ENCODE results near the gene HPCAL4.

The HPCAL4 gene

DNA sequence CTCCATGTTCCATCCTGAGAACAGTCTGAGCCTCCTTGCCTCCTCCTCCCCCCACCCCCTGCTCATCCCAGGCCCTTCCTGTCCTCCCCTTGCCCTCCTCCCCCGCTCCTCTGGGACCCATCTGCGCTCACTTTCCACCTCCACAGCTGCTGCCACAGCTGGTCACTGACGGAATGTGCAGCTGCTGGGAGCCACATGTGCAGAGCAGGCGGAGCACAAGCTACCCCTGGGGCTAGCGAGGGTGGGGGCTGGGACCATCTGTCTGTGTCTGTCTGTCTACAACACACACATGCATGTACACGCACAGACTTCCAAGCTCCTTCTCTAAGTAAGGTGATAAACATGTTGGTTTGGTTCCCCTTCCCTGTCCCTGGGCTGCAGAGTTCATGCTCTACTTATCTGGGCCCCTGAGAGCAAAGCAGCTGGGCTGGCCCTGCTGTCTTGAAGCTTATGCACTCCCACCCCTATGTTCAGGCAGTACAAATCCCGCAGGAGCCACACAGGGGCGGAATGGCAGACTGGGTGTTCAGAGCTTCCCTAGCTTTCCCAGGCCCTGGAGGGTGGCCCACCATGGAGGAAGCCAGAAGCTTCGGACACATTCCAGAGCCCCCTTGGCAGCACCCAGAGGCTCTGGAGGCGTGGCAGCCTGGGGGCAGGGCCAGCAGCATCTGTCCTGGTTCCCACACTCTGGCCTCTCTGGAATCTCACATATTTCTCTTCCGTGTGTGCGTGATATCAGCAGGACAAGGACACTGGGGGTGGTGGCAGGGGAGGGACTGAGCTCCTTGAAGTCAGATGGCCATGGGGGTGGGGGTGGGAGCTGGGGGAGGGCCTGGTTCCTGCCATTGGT is 44.8 kb downstream of the HPCAL4 start:
- DNase-seq = no peak

DNA sequence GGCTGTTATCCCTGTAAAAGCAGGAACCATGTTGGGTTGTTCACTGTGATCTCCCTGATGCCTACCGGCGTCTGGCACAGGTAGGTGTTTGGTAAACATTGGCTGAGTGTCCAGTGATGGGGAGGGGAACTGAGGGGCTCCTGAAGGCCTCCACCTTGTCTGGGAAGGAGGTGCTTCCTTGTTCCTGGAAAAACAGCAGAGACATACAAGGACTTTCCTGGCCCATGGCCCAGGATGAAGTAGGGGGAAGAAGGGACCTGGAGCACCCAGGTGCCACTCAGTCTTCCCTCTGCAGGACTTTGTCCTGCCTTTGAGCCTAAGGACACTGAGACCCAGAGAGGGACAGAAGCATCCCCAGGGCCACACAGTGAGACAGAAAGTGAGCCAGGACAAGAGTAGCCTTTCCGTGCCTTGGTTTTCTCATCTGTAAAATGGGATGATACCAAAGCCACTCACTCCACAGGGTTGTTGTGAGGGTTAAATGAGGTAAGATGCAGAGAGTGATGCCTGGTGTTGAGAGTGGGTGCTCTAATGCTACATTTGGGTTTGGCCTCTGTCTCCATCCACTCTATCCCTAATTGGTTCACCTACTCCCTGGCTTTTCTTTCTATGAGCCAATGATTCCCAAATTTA is 45.7 kb downstream of the HPCAL4 start:
- no peak for DNase-seq

DNA sequence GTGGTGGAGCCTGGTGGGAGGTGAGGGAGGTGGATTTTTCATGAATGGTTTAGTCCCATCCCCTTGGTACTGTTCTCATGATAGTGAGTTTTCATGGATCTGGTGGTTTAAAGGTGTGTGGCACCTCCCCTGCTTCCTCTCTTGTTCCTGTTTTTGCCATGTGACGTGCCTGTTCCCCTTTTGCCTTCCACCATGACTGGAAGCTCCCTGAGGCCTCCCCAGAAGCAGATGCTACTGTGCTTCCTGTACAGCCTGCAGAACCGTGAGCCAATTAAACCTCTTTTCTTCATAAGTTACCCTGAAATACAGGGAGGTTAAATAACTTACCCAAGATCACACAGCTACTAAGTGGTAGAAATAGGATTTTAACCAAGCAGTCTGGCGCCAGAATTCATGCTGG is 47.5 kb downstream of the HPCAL4 start:
- DNase-seq = no peak

DNA sequence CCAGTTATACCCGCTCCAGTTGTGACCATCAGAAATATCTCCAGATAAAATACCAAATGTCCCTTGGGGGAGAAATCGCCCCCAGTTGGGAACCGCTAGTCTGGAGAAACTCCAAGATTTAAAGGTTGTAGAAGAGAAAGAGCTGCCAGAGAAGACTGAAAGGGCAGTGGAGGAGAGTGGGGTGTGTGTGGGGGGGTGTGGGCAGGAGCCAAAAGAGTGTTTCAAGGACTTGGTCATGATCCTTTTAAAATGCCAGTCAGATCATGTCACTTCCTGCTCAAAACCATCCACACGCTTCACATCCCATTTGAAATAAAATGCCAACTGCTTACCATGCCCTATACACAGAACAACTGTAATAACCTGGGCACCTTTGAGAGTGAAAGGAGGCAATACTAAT is 48.4 kb downstream of the HPCAL4 start:
- DNase-seq = no peak

DNA sequence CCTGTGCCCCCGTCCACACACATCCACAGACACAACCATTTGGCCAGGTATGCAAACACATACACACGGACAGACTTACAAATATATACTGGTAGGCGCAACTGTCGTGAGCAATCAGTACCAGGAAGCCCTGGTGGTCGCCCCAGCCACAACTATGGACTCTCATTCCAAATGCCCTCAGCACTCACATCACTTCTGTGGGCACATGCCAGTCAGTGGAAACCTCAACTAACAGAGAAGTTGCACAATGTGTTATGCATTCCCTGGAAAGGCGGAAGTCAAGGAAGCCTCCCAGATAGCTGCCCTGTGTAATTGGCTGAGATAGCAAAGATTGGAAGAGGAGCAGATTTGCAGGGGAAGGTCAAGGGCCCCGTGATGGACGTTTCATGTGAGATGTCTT is 50.4 kb downstream of the HPCAL4 start:
- DNase-seq = no peak

DNA sequence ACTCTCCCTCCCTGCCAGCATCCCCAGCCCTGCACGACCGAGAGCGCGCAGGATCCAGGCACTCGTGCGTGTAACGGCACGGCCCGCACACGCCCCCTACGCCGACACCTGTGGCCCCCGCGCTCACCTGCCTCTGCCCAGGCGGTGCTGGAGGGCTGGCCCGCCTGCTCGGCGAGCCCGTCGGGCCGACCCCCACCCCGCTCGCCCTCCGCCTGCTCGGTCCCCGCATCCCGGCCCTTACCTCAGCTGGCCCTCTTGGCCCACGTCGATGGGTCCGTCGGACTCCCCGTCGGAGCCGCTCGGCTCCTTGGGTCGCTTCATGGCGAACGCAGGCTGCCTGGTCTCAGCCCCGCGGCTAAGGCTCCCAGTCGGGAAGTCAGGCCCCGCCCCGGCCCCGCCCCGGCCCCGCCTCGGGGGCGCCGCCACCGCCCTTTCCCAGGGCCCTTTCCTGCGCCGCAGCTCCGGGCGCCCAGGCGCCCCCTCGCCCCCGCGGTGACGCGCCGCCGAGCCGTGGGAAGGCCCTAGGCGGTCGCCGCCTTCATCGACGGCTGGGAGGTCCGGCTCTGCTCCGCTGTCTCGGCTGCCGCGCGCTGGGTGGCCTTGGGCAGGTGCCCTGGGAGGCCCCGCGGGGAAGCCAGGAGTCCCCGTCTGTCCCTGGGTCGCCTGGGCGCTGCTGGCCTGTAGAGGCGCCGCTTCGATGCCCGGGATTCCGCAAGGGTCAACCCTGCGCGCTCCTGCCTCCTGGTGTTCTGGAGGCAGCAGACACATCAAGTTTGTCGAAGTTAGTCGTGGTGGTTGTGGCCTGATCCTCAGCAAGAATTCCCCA is 51.7 kb downstream of the HPCAL4 start, which contains the start of gene HEYL:
Gene HEYL (minus strand): TSS at position 339 of the 826 bp plus-strand sequence. CDS start 18 bp downstream, at position 321.
- DNase-seq = peak; percentile 63

DNA sequence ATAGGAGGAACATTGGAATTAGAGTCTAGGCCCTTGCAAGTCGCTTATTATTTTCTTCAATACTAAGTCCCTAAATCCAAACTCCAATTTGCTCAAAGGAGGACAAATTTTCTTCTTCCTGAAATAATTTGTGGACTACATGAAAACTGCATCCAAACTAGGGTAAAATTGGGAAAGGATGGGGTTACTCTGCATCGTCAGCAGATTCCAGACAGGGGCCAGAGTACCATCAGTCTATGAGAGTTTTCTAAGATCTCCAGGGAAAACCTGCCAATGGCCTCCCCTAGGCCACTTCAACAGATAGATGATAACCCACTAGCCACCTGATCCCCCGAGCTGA is 52.3 kb downstream of the HPCAL4 start:
- DNase-seq = no peak

DNA sequence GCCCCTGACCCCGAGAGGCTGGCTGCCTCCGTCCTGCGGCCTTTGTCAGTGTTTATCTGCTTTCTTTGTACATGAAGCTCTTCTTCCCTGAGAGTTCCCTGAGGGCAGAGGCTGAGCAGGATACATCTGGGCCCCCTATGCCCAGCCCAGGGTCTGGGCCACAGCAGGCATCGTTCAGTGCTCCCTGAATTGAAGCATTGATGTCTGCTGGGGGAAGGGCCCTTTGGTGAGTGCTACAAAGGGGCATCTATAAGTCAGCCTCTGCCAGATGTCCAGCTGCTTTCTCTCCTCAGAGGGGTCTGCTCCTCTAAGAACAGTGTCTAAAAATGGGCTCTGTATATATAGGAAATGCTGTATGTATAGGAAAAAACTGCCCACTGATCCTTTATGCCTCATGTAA is 53.9 kb downstream of the HPCAL4 start:
- DNase-seq = no peak

DNA sequence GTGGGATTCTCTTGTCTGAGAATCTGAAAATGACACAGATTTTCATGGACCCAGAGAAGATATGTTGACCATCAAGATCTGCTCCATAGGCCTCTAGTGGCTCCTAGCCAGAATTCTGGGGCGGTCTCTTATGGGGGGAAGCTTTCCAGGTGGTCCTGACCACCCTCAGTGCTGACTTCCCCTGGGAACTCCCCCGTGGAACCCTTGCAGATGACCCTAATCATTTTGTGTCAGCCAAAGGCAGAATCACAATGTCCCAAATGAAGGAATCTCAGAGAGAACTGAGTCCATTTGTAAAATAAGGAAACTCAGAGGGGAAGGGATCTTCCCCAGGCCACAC is 55.4 kb downstream of the HPCAL4 start:
- no peak for DNase-seq

DNA sequence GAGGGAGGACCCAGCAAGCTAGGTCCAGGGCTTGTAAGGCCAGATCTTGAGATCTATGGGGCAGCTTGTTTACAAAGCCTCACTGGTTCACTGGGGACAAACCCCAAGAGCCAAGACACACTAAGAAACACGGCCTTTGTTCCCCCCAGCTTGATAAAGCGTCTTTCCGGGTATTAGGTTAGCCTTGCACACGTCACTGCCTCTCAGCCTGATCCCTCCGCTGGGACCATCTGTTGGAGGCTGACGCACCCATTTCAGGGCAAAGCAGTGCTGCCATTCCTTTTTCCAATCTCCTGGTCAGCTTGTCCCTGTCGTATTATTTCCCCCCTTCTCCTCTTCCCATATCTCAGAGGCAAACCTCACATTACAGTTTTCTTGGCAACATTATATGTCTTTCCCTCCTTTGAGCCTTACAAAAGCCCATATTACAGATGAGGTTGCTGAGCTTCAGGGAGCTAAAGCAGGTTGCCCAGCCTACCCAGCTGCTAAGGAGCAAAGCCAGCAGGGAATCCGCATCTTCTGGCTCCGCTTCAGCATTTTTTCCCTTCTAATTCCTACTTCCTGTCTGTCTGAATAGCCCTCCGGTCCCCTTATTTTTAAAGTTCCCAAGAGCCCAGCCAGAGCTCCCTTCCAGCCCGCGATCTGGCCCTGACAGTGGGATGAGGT is 55.9 kb downstream of the HPCAL4 start:
- DNase-seq = no peak

DNA sequence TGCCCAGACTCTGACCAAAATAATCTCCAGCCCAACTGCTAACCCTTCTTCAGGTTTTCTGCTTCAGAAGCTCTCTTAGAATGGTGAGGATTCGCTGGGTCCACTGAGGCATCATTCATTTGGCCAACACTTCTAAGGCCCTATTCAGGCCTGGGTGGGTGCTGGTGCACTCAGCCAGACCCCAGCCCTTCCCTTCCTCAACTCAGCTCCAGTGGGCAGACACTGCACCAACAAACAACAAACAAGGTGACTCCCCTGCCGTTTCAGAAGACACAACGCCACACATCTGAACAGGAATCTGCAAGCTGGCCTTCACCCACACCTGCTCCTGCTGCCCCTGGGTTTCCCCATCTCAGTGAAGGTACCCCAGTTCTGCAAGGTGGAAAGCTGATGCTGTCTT is 57.8 kb downstream of the HPCAL4 start:
- no peak for DNase-seq

DNA sequence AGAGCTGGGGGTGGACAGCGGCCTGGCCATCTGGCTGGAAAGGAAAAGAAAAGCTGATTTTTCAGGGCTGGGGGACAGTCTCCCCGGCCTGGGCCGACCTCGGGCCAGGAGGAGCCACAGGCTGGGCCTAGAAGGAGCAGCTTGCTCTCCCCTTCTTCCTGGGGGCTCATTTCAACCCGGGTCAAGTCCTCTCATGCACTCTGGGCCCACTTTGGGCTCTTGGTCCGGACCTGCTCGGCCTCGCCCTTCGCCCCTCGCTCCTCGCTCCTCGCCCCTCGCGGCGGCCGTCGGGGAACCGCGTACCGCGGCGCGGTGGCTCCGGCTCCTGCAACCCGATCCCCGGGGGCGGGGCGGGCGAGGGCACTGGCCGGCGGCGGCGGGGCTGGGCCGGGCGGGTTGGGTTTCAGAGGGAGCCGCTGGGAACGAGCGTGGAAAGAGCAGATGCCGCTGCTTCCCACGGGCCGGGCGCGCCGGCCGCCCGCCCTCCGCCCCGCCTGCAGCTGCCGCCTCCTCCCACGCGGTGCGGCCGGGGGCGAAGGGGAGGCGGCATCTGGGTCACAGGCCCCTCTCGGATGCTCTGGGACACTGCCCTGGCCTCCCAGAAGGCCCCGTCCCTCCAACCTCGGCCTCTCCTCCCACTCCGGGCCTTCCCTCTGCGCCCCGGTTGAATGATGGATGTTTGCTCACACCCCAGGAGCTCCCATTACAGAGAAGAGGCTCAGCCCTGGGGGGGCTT is 58.4 kb downstream of the HPCAL4 start:
- no peak for DNase-seq

DNA sequence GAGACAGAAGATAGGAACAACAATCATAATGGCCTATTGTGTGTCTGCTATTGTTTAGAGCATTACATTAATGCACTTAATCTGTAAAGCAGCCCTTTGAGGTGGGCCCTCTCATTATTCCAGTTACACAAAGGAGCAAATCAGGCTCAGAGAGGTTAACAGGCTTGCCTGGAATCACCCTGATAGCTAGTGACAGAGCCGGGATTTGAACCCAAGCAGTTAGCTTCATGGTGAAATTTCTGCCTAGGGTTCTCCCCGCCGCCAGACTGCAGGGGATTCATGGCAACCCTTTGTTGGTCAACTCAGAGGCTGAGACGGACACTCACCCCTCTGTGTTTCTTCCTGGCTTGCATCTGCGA is 58.9 kb downstream of the HPCAL4 start:
- DNase-seq = no peak

DNA sequence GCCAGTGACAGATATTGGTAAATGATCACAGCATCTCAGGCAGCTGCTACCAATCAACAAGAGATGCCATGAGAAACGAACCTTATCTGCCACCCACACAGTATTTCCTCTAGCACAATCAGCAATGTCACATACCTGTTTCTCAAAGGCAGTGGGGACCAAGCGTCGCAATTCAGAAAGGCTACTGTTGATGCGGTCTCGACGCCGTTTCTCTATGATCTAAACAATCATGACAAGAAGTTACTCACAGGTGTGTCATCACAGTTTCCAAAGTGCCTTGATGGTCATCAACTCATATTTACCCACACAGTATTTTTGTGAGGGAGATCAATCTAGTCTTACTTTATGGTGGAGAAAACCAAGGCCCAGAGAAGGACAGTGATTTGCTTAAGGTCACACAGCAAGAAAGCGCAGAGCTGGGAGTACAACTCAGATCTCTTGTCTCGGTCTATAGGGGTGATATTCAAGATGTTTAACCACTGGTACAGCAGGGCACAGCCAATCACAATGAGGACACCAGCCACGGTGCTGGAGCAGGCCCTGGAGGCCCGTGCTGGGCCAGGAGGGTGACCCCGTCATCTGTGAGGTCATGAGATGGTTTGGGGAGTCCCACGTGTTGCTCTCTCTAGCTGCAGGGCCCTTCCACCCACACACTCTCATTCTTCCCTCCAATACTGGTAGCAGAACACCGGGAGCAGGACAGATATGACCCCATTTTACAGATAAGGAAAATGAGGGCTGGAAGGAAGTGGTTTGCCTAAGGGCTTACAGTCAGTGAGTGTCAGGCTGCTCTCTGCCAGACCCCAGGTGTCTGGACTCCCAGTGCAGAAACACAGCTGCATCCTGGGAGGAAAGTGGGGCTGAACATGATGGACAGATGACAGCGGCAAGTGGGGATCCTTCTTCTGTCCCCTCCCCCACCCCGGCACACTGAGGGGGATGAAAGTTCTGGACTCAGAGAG is 59.6 kb downstream of the HPCAL4 start:
- no peak for DNase-seq

DNA sequence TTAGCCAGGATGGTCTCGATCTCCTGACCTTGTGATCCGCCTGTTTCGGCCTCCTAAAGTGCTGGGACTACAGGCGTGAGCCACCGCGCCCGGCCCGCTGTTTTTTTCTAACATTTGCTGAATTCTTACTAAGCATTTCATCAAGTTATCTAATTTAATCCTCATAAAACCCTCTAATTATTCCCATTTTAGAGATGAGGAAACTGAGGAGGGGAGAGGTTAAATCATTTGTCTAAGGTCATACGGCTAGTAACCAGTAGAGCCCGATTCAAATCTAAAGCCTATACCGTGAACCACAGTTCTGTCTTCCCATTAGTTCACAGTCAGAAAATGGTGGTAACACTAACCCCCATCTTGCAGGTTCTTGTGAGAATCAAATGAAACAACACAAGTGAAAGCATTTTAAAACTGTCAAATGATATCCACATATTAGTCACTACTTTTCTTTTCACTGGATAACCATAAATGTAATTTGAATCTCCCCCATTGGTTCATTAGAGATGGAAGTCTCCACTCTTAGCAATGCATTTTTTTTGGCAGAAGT is 62.4 kb downstream of the HPCAL4 start:
- no peak for DNase-seq
